ENCODE results near the gene SMC5. TPM values are rescaled to one million over a fixed set of nuclear protein-coding genes. Genes with fewer than 3 reads are reported as not detected.

SMC5 gene
- total and polyA plus RNA-seq, 2 of the 8 experiments (the other 6 are each of a cell fraction or from before 2014, with no cell fraction given) = 4.5 to 22.6 TPM

DNA sequence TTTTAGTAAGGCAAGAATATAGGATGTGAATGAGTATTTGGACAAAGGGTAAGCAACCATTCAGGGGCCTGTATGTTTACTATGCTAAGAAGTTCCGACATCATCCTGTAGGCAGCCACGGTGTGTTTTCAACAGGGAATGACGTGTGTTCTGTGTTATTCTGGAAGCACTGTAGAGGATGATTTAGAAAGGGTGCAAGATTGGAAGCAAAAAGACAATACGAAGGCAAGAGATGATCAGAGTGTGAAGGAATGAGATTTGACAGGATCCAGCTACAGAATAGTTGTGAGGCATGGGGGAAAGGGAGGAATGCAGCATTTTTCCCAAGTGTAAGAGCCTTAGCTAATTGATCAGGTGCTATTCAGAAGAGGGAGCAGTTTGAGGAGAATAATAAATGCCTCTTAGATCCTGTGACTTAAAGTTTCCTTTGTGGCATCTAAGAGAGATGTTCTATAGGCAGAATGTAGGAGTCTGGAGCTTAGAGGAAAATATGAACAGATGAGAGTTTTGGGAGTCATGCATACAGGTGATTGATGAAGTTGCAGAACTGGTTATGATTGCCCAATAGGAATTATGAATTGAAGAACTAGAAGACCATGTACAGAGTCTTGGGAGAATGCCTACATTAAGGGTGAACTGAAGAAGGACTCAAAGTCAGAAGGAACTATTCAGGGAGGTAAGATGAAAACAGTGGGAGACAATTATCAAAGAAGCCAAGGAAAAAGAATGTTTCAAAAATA is 2.5 kb downstream of the SMC5 start (continued):
- TF ChIP-seq CHD7 (IDR thresholded peaks at IDR 0.05; ENCODE audit: insufficient replicate concordance, low read length) = no peak
- TF ChIP-seq CHD2 (IDR thresholded peaks at IDR 0.05; ENCODE audit: low read length) = no peak
- no peak for TF ChIP-seq RNF2 (IDR thresholded peaks at IDR 0.05; ENCODE audit: borderline replicate concordance, low read depth, low read length, missing control alignments, poor library complexity, severe bottlenecking)
- TF ChIP-seq RBBP5 (IDR thresholded peaks at IDR 0.05; ENCODE audit: borderline replicate concordance, low read depth, low read length) = no peak
- no peak for TF ChIP-seq CHD1 (IDR thresholded peaks at IDR 0.05; ENCODE audit: low read depth, low read length)
- TF ChIP-seq RFX5 (IDR thresholded peaks at IDR 0.05; ENCODE audit: borderline replicate concordance, low read depth, low read length) = no peak
- no peak for TF ChIP-seq NRF1 (IDR thresholded peaks at IDR 0.05; ENCODE audit: low read depth, low read length)
- no peak for TF ChIP-seq JUN (IDR thresholded peaks at IDR 0.05; ENCODE audit: low read depth, low read length)
- TF ChIP-seq BRCA1 (IDR thresholded peaks at IDR 0.05; ENCODE audit: low read depth, low read length) = no peak
- TF ChIP-seq RAD21 (IDR thresholded peaks at IDR 0.05 in 1 of 2, conservative IDR thresholded peaks at IDR 0.05 in 1 of 2; ENCODE audit: low read depth in 2 of 2, low read length in 2 of 2) = no peak
